Bronchial epithelial cell (primary cell): Measurements from ENCODE around the gene FDX2. TPM values are rescaled to one million over a fixed set of nuclear protein-coding genes. Genes with fewer than 3 reads are reported as not detected.
A peak's percentile ranks its signal among the peaks of the same experiment; 100 is the strongest.

ENCODE experiments used
- DNase-seq: peaks from one replicate; pipeline ENCODE4 v3.0.0-alpha.2; 2010; ENCODE audit warnings: low read depth
- FAIRE-seq: peaks from 2 replicates; lab custom pipeline; 2011; peaks lifted over from hg19 to GRCh38; lab: Jason Lieb, UNC
- H3K27me3 ChIP-seq: 2 replicates; pipeline ENCODE4 v1.5.1; 2011; ENCODE audit warnings: low read length; ENCODE audit not compliant: control insufficient read depth, insufficient read depth
- H3K36me3 ChIP-seq: 2 replicates; pipeline ENCODE4 v1.5.1; 2011; ENCODE audit warnings: low read length; ENCODE audit not compliant: control insufficient read depth, insufficient read depth
- H3K4me3 ChIP-seq: 2 replicates; pipeline ENCODE4 v1.5.1; 2011; ENCODE audit warnings: mild to moderate bottlenecking, low read depth, low read length, control low read depth
- CTCF ChIP-seq: IDR thresholded peaks from 2 replicates; pipeline ENCODE4 v1.5.1; 2011; ENCODE audit warnings: mild to moderate bottlenecking, moderate library complexity, low read length, control low read depth, inconsistent platforms; ENCODE audit not compliant: insufficient read depth, severe bottlenecking
- total RNA-seq: library from RNA; depleted of rRNA; stranded (reverse); fragments of >200 nt; gene quantifications from 2 replicates; pipeline ENCODE4 v1.2.1, GENCODE V29; 2014

The FDX2 gene
- total RNA-seq, 1 donor from 2014 or later, result 24.2 TPM

- H3K4me3 ChIP-seq, result peak overlapping the region; percentile 93
- FAIRE-seq (no peak), DNase-seq (no peak)
- H3K27me3 ChIP-seq, result no peaks in the 10 kb centered on the region
- TF ChIP-seq CTCF, result peak; percentile 14
- peaks cover 15% of the 10 kb centered on the region for H3K36me3 ChIP-seq
Measured at GRCh38 chr19:10332158-10332964, 16.5 kb upstream of the FDX2 start.

GRCh38 chr19:10329555-10329954 lies 13.7 kb upstream of the FDX2 start:
- DNase-seq (no peak), FAIRE-seq (no peak)
- TF ChIP-seq CTCF, result no peak
- Histone ChIP-seq H3K27me3 (no peaks in the 10 kb centered on the region), H3K36me3 (peaks cover 21% of the 10 kb centered on the region), H3K4me3 (no peak overlapping the region)

- H3K27me3 ChIP-seq, result no peaks in the 10 kb centered on the region
- H3K36me3 ChIP-seq, result peaks cover 23% of the 10 kb centered on the region
- FAIRE-seq (no peak), DNase-seq (no peak)
- TF ChIP-seq CTCF, result no peak
- H3K4me3 ChIP-seq, result no peak overlapping the region
Measured at GRCh38 chr19:10328558-10329429, 13.0 kb upstream of the FDX2 start.

- H3K36me3 ChIP-seq, result peaks cover 26% of the 10 kb centered on the region
- DNase-seq (no peak), FAIRE-seq (no peak)
- no peak for TF ChIP-seq CTCF
- H3K27me3 ChIP-seq, result no peaks in the 10 kb centered on the region
- H3K4me3 ChIP-seq, result no peak overlapping the region
Measured at GRCh38 chr19:10327793-10328192, 12.0 kb upstream of the FDX2 start.

GRCh38 chr19:10325732-10326131 lies 9.9 kb upstream of the FDX2 start:
- H3K36me3 ChIP-seq, result peaks cover 36% of the 10 kb centered on the region
- FAIRE-seq (no peak), DNase-seq (no peak)
- no peaks in the 10 kb centered on the region for H3K27me3 ChIP-seq
- H3K4me3 ChIP-seq, result no peak overlapping the region
- TF ChIP-seq CTCF, result no peak
